Gastrocnemius medialis (tissue), 4 donors: Measurements from ENCODE around the gene STMND1.

Source experiments
- POLR2A ChIP-seq, 2 donors: fragments of 450-650 bp; IDR thresholded peaks; one replicate each; pipeline ENCODE4 v1.6.1; 2017; ENCODE audit warnings: antibody characterized with exemption in 2 of 2, mild to moderate bottlenecking in 2 of 2, moderate library complexity in 2 of 2
- TF ChIP-seq, protein P1 (sequence below), 5 experiments: fragments of 450-650 bp in 3 of 5; fragments of 200-600 bp in 2 of 5; sonication (generic) in 2 of 5; IDR thresholded peaks in 4 of 5; conservative IDR thresholded peaks in 1 of 5; 1 replicate in 4 of 5; 2 replicates in 1 of 5; pipeline ENCODE4 v1.5.1; 2016 to 2019; ENCODE audit warnings: antibody characterized with exemption in 5 of 5, mild to moderate bottlenecking in 3 of 5, moderate library complexity in 3 of 5

DNA sequence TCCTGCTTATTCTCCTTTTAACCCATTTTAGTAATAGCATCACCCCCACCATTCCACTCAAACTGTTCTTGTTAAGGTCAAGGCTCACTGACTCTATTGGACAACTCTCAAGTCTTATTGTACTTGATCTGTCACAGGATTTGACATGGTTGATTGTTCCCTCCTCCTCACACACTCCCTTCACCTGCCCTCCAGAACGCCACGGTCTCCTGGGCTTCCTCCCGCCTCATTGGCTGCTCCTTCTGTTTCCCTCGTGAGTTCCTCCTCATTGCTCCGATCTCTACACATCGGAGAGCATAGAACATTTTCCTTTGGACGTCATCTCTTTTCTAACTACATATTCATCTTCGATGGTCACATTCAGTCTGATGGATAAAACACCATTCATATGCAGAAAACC lies 55.1 kb downstream of the STMND1 start:
- TF ChIP-seq, protein P1, sequence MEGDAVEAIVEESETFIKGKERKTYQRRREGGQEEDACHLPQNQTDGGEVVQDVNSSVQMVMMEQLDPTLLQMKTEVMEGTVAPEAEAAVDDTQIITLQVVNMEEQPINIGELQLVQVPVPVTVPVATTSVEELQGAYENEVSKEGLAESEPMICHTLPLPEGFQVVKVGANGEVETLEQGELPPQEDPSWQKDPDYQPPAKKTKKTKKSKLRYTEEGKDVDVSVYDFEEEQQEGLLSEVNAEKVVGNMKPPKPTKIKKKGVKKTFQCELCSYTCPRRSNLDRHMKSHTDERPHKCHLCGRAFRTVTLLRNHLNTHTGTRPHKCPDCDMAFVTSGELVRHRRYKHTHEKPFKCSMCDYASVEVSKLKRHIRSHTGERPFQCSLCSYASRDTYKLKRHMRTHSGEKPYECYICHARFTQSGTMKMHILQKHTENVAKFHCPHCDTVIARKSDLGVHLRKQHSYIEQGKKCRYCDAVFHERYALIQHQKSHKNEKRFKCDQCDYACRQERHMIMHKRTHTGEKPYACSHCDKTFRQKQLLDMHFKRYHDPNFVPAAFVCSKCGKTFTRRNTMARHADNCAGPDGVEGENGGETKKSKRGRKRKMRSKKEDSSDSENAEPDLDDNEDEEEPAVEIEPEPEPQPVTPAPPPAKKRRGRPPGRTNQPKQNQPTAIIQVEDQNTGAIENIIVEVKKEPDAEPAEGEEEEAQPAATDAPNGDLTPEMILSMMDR (IDR thresholded peaks at IDR 0.05 in 4 of 5, conservative IDR thresholded peaks at IDR 0.05 in 1 of 5), result no peak
- TF ChIP-seq POLR2A (IDR thresholded peaks at IDR 0.05), result no peak
